CD4-positive, alpha-beta T cell (primary cell): Measurements from ENCODE around the gene CARD10. TPM values are rescaled to one million over a fixed set of nuclear protein-coding genes. Genes with fewer than 3 reads are reported as not detected.
"Not testable (repeated sequence)": the region's sequence is repeated elsewhere in the genome, so short reads cannot be mapped to it uniquely, and the experiment has no call there.

Experiments
- ATAC-seq: fragments of 200-7000 bp; cut with Tn5 transposase; one replicate; pipeline ENCODE4 v1.10.0; 2022; ENCODE audit warnings: mild to moderate bottlenecking; ENCODE audit not compliant: poor library complexity
- CTCF ChIA-PET: fragments of 350-600 bp; sonication (Branson Sonifier 250); formaldehyde crosslinking; loops from one replicate; lab custom pipeline; 2021; ENCODE audit warnings: antibody characterized with exemption, inconsistent platforms; lab: Charles Lee
- POLR2A ChIA-PET: fragments of 350-600 bp; sonication (Branson Sonifier 250); formaldehyde crosslinking; loops from one replicate; lab custom pipeline; 2021; ENCODE audit warnings: antibody characterized with exemption, inconsistent platforms; lab: Charles Lee
- DNase-seq, 14 experiments: peaks; one replicate each; pipeline ENCODE4 v3.0.0-alpha.2; 2013 to 2020; ENCODE audit warnings: mixed read lengths in 2 of 14
- H3K27ac ChIP-seq, 2 donors: one replicate each; pipeline versions ENCODE4 v1.5.1 to v1.7.0; 2013; ENCODE audit warnings: low read length in 2 of 2, low read depth in 1 of 2, mild to moderate bottlenecking in 1 of 2
- H3K27me3 ChIP-seq, 2 experiments: 1 replicate in 1 of 2; 2 replicates in 1 of 2; pipeline versions ENCODE4 v1.6.1 to v1.7.0; 2013; ENCODE audit warnings: low read length in 2 of 2, control low read depth in 1 of 2, mild to moderate bottlenecking in 1 of 2, moderate library complexity in 1 of 2; ENCODE audit not compliant: insufficient read depth in 2 of 2, control insufficient read depth in 1 of 2
- H3K36me3 ChIP-seq: one replicate; pipeline ENCODE4 v1.6.1; 2013; ENCODE audit warnings: low read length, control low read depth; ENCODE audit not compliant: insufficient read depth
- H3K4me1 ChIP-seq: one replicate; pipeline ENCODE4 v1.6.1; 2013; ENCODE audit warnings: low read length, control low read depth; ENCODE audit not compliant: insufficient read depth
- H3K4me3 ChIP-seq: one replicate; pipeline ENCODE4 v1.5.1; 2013; ENCODE audit warnings: mild to moderate bottlenecking, low read length, moderate library complexity
- H3K9me3 ChIP-seq, 2 experiments: 1 replicate in 1 of 2; 2 replicates in 1 of 2; pipeline versions ENCODE4 v1.6.1 to v1.7.0; 2013; ENCODE audit warnings: low read length in 2 of 2, mild to moderate bottlenecking in 2 of 2, control low read depth in 1 of 2, moderate library complexity in 1 of 2; ENCODE audit not compliant: control insufficient read depth in 1 of 2, insufficient read depth in 1 of 2
- H3K27ac Mint-ChIP-seq: one replicate; pipeline ENCODE4 v1.8.0; 2020; ENCODE audit warnings: mixed read lengths
- H3K27me3 Mint-ChIP-seq: one replicate; pipeline ENCODE4 v1.8.0; 2021; ENCODE audit warnings: mixed read lengths
- H3K36me3 Mint-ChIP-seq: one replicate; pipeline ENCODE4 v1.8.0; 2021; ENCODE audit warnings: low read depth, mixed read lengths
- H3K4me1 Mint-ChIP-seq: one replicate; pipeline ENCODE4 v1.8.0; 2021; ENCODE audit warnings: low read depth, mixed read lengths
- H3K4me3 Mint-ChIP-seq: one replicate; pipeline ENCODE4 v1.8.0; 2020; ENCODE audit warnings: mild to moderate bottlenecking, mixed read lengths
- H3K9me3 Mint-ChIP-seq: one replicate; pipeline ENCODE4 v1.8.0; 2020; ENCODE audit warnings: mixed read lengths
- CTCF ChIP-seq: fragments of 200-600 bp; IDR thresholded peaks from one replicate; pipeline ENCODE4 v1.8.0; 2022; ENCODE audit warnings: antibody characterized with exemption, mild to moderate bottlenecking
- intact Hi-C, 2 experiments: fragments of 100-400 bp; cut with DNase I in 1 of 2; cut with micrococcal nuclease in 1 of 2; formaldehyde crosslinking; loops; one replicate each; pipeline versions ENCODE4 v1.15.1 to v1.9.0; 2023 to 2025; cut with DNase I, micrococcal nuclease
- total RNA-seq, 174 experiments: library from RNA in 2 of 174; stranded (reverse) in 2 of 174; gene quantifications; one replicate each; pipeline ENCODE4 v1.2.3 and lab custom pipeline; 2021 to 2026

CARD10 gene
- total RNA-seq, 2 experiments from 2014 or later: 0.20 to 0.63 TPM

DNA sequence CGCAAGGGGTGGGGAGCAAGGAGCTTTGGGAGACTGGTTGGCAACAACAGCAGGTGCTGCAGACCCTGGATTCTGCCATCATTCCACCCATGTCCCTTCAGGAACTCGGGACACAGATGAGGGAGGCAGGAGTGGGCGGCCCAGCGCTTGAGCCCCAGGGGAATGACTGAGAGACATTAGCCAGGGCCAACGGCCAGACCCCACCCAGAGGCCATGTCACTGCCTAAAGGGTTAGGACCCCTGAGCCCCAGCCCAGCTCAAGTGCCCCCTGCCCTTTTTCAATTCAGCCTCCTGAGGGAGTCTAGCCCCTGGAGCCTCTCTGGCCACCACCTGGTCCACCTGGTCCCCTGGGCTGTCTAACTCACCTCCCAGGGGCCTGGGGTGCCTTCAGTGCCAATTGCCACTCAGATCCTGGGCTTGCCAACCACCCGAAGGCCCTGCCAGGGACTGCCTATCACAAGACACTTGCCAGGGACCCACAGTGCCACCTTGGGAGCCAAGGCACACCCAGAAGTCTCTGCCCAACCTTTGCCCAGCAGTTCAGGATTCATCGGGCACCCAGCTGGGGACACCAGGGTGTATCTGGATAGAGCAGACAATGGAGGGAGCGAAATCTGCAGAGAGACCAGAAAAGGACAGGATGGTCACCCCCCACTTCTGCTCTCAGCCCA is 49.7 kb downstream of the CARD10 start:
- Mint-ChIP-seq H3K27ac (no peak overlapping the region), H3K9me3 (no peaks in the 10 kb centered on the region), H3K36me3 (peaks cover 77% of the 10 kb centered on the region), H3K4me1 (peaks cover 14% of the 10 kb centered on the region), H3K27me3 (no peaks in the 10 kb centered on the region), H3K4me3 (no peak overlapping the region)
- DNase-seq: no peak
- POLR2A ChIA-PET: interaction anchor here (1.0 kb wide), 1 partner anchor 155 kb away, joined by 3 read pairs; no protein-coding TSS in a partner anchor
- TF ChIP-seq CTCF: no peak
- intact Hi-C loops: no loop called here
- Histone ChIP-seq H3K27me3 (no peaks in the 10 kb centered on the region), H3K4me1 (peaks cover 9% of the 10 kb centered on the region), H3K4me3 (no peak overlapping the region), H3K9me3 (no peaks in the 10 kb centered on the region), H3K36me3 (peaks cover 73% of the 10 kb centered on the region), H3K27ac (no peak overlapping the region)
- CTCF ChIA-PET: interaction anchor here (1.7 kb wide), 1 partner anchor 29 kb away, joined by 5 read pairs; no protein-coding TSS in a partner anchor
- no peak for ATAC-seq

DNA sequence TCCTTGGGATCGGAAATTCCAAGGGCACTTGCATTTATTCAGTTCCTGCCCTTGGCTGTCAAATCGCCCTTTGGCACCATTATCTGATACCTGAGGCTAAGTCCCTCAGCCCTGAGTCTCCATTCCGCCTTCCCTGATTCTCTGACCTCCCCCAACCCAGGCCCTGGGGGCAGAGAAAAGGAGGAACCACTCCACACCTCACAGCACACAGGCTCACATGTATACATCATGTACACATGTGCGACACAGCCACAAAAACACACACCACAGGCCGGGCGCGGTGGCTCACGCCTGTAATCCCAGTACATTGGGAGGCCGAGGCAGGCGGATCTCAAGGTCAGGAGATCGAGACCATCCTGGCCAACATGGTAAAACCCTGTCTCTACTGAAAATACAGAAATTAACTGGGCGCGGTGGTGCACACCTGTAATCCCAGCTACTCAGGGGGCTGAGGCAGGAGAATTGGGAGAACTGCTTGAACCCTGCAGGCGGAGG is 51.0 kb downstream of the CARD10 start:
- H3K4me1 Mint-ChIP-seq: peaks cover 14% of the 10 kb centered on the region
- intact Hi-C loops, POLR2A ChIA-PET, H3K4me1 ChIP-seq, H3K4me3 ChIP-seq, ATAC-seq, H3K9me3 Mint-ChIP-seq, H3K27ac ChIP-seq, H3K9me3 ChIP-seq, H3K4me3 Mint-ChIP-seq, H3K27me3 ChIP-seq, H3K27me3 Mint-ChIP-seq, DNase-seq, H3K27ac Mint-ChIP-seq, CTCF ChIA-PET: not testable (repeated sequence)
- H3K36me3 ChIP-seq: peaks cover 60% of the 10 kb centered on the region
- peaks cover 65% of the 10 kb centered on the region for H3K36me3 Mint-ChIP-seq

DNA sequence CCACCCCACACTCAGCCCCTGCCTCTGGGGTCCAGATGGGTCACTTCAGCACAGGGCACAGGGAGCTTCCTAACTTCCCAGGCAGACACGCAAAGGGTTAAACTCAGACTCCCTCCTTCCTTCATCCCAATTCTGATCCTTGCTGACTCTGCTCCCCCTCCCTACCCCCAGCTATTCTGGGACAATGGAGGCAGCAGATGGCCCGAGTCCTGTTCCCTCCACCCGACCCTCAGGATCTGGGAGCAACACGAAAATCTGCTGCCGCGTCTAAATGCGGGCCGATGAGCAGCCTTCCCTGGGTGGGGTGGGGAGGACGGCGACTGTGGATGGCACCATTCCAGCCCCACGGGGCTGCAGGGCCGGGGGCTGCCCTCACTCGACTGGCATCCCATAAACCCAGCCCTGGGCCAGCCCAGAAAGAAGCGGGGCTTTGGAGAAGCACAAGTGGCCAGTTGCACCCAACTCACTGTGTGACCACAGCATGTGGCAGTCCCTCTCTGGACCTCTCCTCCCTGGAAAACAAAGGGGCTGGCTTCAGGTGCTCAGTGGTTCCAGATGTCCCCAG is 51.7 kb downstream of the CARD10 start:
- intact Hi-C loops: no loop called here
- Mint-ChIP-seq H3K4me3 (no peak overlapping the region), H3K36me3 (peaks cover 60% of the 10 kb centered on the region), H3K27ac (no peak overlapping the region), H3K4me1 (peaks cover 14% of the 10 kb centered on the region), H3K27me3 (no peaks in the 10 kb centered on the region), H3K9me3 (no peaks in the 10 kb centered on the region)
- TF ChIP-seq CTCF: no peak
- no peak overlapping the region for H3K4me3 ChIP-seq
- peaks cover 4% of the 10 kb centered on the region for H3K4me1 ChIP-seq
- ATAC-seq (no peak), DNase-seq (no peak)
- no peaks in the 10 kb centered on the region for H3K27me3 ChIP-seq
- H3K9me3 ChIP-seq: no peaks in the 10 kb centered on the region
- ChIA-PET POLR2A (no interaction called here), CTCF (no interaction called here)
- H3K36me3 ChIP-seq: peaks cover 54% of the 10 kb centered on the region
- no peak overlapping the region for H3K27ac ChIP-seq
